Measurements from ENCODE around the gene UFD1. TPM values are rescaled to one million over a fixed set of nuclear protein-coding genes. Genes with fewer than 3 reads are reported as not detected.

The UFD1 gene
- total RNA-seq, 1 donor, result 44.9 TPM

DNA sequence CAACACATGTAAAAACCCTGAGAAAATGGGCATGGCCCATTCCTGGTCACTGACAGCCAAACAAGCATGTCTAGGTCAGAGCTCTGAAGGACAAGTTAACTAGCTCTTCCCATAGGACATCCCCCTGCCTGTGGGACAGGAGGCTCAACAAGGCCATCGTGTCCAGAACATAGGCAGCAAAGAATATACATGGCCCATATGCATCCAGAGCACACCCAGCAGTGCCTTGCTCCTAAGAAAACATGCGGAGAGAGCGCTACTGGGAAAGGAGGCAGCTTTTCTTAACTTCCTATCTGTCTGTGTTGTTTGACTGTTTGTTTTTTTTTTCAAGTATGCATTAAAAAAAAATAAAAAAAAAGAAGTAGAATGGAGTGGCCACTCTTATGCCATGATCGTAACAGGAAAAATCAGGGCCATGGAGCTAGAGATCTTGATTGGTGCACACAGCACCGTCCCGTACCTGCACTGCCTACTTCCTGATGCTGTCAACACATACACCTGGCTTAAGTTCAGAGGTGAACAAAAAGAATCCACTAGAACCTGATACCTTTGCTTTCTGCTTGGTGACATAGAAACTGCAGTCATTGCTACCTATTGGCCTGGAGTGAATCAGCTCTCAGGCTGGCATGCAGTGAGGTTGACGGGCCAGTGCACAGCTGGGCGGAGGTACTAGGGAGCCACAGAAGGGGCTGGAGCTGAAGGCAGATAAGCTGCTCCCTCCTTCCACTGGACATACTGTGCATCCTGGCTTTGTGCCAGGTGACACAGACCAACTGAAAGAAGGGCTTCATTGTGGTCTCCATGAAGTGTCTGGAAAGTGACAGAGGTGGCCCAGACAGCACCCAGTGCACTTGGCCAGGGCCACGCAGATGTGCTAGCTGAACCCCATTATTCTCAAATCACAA is 11.9 kb downstream of the UFD1 start:
- DNase-seq (ENCODE audit: low read depth), result no peak
- no peak overlapping the region for H3K4me3 ChIP-seq (ENCODE audit: low read depth, low read length)
- TF ChIP-seq, protein P1, sequence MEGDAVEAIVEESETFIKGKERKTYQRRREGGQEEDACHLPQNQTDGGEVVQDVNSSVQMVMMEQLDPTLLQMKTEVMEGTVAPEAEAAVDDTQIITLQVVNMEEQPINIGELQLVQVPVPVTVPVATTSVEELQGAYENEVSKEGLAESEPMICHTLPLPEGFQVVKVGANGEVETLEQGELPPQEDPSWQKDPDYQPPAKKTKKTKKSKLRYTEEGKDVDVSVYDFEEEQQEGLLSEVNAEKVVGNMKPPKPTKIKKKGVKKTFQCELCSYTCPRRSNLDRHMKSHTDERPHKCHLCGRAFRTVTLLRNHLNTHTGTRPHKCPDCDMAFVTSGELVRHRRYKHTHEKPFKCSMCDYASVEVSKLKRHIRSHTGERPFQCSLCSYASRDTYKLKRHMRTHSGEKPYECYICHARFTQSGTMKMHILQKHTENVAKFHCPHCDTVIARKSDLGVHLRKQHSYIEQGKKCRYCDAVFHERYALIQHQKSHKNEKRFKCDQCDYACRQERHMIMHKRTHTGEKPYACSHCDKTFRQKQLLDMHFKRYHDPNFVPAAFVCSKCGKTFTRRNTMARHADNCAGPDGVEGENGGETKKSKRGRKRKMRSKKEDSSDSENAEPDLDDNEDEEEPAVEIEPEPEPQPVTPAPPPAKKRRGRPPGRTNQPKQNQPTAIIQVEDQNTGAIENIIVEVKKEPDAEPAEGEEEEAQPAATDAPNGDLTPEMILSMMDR (IDR thresholded peaks at IDR 0.05; ENCODE audit: insufficient read depth, low read depth, low read length), result no peak

DNA sequence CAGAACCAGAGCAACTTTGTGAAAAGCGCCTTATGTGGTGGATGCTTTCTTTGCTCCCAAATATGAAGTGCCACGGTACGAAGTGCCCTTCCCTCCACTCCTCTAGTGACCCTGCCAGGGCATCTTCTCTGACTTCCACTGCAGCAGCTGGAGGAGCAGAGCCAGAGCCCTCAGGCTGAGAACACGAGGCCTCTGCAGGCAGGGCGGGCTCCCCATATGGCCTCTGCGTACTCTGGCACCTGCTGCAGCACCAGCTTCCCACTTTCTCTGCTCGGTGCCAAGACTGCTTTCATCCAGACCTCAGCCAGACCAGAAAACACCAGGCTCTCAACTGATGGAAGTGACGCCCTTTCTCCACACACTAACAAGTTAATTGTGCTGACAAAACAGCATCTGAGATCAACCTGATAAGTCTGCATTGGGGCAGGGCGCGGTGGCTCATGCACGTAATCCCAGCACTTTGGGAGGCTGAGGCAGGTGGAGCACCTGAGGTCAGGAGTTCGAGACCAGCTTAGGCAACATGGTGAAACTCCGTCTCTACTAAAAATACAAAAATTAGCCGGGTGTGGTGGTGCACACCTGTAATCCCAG is 12.8 kb downstream of the UFD1 start:
- DNase-seq (ENCODE audit: low read depth), result no peak
- no peak overlapping the region for H3K4me3 ChIP-seq (ENCODE audit: low read depth, low read length)
- TF ChIP-seq, protein P1 (IDR thresholded peaks at IDR 0.05; ENCODE audit: insufficient read depth, low read depth, low read length), result no peak

DNA sequence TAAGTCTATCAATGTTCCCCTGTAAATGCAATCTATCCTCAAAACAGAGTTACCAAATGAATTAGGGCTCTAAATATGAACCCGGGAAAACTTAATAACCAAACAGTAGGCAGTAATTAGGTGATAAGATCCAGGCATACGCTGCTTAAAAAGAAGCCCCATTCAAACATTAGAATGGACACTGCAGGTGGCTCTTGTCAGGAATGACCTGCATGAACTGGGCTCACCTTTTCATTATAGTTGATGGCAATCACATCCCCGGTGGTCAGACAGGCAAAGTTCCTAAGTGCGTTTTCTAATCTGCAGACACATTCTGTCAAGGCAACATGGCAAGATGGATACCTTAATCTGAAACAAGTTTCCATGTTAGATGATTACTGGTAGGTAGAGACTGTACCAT is 14.0 kb downstream of the UFD1 start:
- no peak for DNase-seq (ENCODE audit: low read depth)
- TF ChIP-seq, protein P1 (IDR thresholded peaks at IDR 0.05; ENCODE audit: insufficient read depth, low read depth, low read length), result no peak
- H3K4me3 ChIP-seq (ENCODE audit: low read depth, low read length), result no peak overlapping the region

DNA sequence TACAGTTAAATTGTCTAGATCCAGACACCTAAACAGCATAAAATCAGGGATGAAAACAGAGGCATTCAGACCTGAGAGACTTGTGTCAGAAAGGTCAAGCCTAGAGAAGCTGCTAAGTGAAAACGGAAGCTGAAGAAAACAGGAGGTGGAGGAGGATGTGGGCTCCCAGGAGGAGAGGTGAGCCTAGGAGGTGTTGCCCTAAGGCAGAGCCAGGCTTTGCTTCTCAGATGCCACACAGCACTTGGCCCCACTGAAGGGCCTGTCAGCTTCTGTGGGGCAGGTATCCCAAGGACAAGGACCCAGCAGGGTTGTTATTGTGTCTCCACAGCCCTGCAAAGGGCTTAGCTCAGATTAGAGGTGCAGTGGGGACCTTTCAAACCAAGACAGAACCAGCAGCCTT is 14.4 kb downstream of the UFD1 start:
- no peak for DNase-seq (ENCODE audit: low read depth)
- H3K4me3 ChIP-seq (ENCODE audit: low read depth, low read length), result no peak overlapping the region
- TF ChIP-seq, protein P1 (IDR thresholded peaks at IDR 0.05; ENCODE audit: insufficient read depth, low read depth, low read length), result no peak

DNA sequence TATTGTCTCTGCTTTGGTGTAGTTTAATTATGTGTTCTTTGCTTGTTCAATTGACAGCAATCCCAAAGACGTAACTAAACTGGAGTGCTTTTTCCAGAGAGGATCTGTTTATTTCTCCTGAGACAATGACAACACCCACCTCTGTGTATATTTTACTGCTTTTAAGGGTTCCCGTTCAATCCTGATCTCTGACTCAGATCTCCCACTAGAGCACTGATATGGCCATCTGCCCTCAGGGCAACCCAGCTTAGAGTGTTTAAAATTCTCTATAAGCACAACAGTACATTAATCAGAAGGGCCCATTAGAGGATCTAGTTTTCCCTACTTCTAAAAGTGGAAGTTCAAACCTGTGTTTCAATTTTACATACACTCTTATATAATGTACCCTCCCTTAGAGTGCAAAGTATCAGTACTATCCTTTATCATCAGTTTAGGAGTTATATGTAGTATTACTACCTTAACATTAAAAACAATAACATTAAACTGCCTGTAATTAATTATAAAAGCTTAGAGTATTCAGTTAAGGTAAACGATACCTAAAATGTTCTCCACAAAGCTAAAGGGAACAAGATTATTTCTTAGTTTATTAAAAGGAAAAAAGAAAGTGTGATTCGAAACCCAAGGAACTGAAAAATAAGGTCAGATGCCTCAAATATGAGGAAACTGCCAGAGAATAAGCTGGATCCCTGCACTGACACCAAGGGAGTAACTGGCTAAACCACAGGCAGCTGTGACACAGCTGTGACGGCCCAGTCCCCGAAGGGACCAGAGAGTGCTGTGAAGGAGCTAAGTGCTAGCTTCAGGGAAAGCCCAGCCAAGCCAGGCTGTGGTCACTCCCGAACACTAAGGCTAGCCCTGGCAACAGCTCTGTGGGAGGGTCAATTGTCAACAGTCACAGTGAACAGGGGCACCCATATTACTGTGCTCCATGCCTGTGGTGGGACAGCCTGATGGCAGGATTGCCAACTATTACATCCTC is 15.2 kb downstream of the UFD1 start:
- TF ChIP-seq, protein P1 (IDR thresholded peaks at IDR 0.05; ENCODE audit: insufficient read depth, low read depth, low read length), result no peak
- H3K4me3 ChIP-seq (ENCODE audit: low read depth, low read length), result no peak overlapping the region
- DNase-seq (ENCODE audit: low read depth), result peak; percentile 90

DNA sequence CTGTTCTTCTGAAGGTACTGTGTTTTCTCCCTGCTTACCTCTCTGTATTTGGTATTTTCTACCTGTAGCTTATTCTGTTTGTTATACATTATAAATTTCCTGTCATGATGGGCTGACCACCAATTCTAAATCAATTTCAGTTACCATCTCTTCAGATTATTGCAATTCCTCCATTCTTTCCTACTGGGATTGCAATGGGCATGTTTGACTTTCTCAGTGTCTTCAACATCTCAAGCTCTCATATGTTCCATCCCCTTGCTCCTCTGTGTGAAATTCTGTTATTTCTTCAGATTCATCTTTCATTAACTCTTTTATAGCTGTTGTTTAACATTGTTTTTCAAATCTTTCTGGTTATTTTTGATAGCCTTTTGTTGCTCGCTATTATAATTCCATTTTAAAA is 16.0 kb downstream of the UFD1 start:
- H3K4me3 ChIP-seq (ENCODE audit: low read depth, low read length), result no peak overlapping the region
- TF ChIP-seq, protein P1 (IDR thresholded peaks at IDR 0.05; ENCODE audit: insufficient read depth, low read depth, low read length), result no peak
- DNase-seq (ENCODE audit: low read depth), result no peak
